Astrocyte (in vitro differentiated cells and primary cell): Measurements from ENCODE around the gene MTA1. TPM values are rescaled to one million over a fixed set of nuclear protein-coding genes. Genes with fewer than 3 reads are reported as not detected.

Source experiments
- DNase-seq: peaks from one replicate; pipeline ENCODE4 v3.0.0-alpha.2; 2010; ENCODE audit warnings: low read depth
- FAIRE-seq: peaks from 2 replicates; lab custom pipeline; 2011; peaks lifted over from hg19 to GRCh38; lab: Jason Lieb, UNC
- H2AFZ ChIP-seq: 2 replicates; pipeline ENCODE4 v1.6.0; 2012; ENCODE audit warnings: low read depth, low read length, inconsistent platforms
- H3K27ac ChIP-seq: 2 replicates; pipeline ENCODE4 v1.5.1; 2011; ENCODE audit warnings: low read depth, low read length, inconsistent platforms
- H3K27me3 ChIP-seq: 2 replicates; pipeline ENCODE4 v1.6.0; 2011; ENCODE audit warnings: low read length, inconsistent platforms; ENCODE audit not compliant: insufficient read depth
- H3K36me3 ChIP-seq: 2 replicates; pipeline ENCODE4 v1.5.1; 2011; ENCODE audit warnings: low read length, inconsistent platforms; ENCODE audit not compliant: insufficient read depth
- H3K4me1 ChIP-seq: 2 replicates; pipeline ENCODE4 v1.5.1; 2011; ENCODE audit warnings: low read length, inconsistent platforms; ENCODE audit not compliant: insufficient read depth
- H3K4me2 ChIP-seq: 2 replicates; pipeline ENCODE4 v1.6.0; 2012; ENCODE audit warnings: low read length, inconsistent platforms
- H3K4me3 ChIP-seq: 2 replicates; pipeline ENCODE4 v1.5.1; 2011; ENCODE audit warnings: low read depth, mild to moderate bottlenecking, low read length, inconsistent platforms; ENCODE audit not compliant: insufficient read depth
- H3K79me2 ChIP-seq: 2 replicates; pipeline ENCODE4 v1.6.0; 2012; ENCODE audit warnings: mild to moderate bottlenecking, low read length, inconsistent platforms; ENCODE audit not compliant: insufficient read depth
- H3K9ac ChIP-seq: 2 replicates; pipeline ENCODE4 v1.6.0; 2012; ENCODE audit warnings: mild to moderate bottlenecking, low read length, inconsistent platforms
- H3K9me3 ChIP-seq: 2 replicates; pipeline ENCODE4 v1.5.1; 2012; ENCODE audit warnings: low read depth, mild to moderate bottlenecking, low read length, inconsistent platforms; ENCODE audit not compliant: insufficient read depth
- H4K20me1 ChIP-seq: 2 replicates; pipeline ENCODE4 v1.6.0; 2012; ENCODE audit warnings: low read length, inconsistent platforms; ENCODE audit not compliant: insufficient read depth
- H3K27ac Mint-ChIP-seq: one replicate; pipeline ENCODE4 v1.8.0; 2021; ENCODE audit warnings: mild to moderate bottlenecking, mixed read lengths; ENCODE audit not compliant: unreplicated experiment
- H3K27me3 Mint-ChIP-seq: one replicate; pipeline ENCODE4 v1.8.0; 2021; ENCODE audit warnings: low read depth, mixed read lengths; ENCODE audit not compliant: unreplicated experiment
- H3K36me3 Mint-ChIP-seq: one replicate; pipeline ENCODE4 v1.8.0; 2021; ENCODE audit warnings: low read depth, mixed read lengths; ENCODE audit not compliant: unreplicated experiment
- H3K4me1 Mint-ChIP-seq: one replicate; pipeline ENCODE4 v1.8.0; 2021; ENCODE audit warnings: low read depth, mixed read lengths; ENCODE audit not compliant: unreplicated experiment
- H3K4me3 Mint-ChIP-seq: one replicate; pipeline ENCODE4 v1.8.0; 2021; ENCODE audit warnings: mild to moderate bottlenecking, moderate library complexity, mixed read lengths; ENCODE audit not compliant: unreplicated experiment
- H3K9me3 Mint-ChIP-seq: one replicate; pipeline ENCODE4 v1.8.0; 2021; ENCODE audit warnings: mild to moderate bottlenecking, mixed read lengths; ENCODE audit not compliant: unreplicated experiment
- CTCF ChIP-seq: IDR thresholded peaks from 2 replicates; pipeline ENCODE4 v1.5.1; 2011; ENCODE audit warnings: low read depth, mild to moderate bottlenecking, inconsistent platforms, low read length, moderate library complexity; ENCODE audit not compliant: insufficient read depth
- EZH2 ChIP-seq: IDR thresholded peaks from 2 replicates; pipeline ENCODE4 v1.6.1; 2012; ENCODE audit warnings: mild to moderate bottlenecking, low read length, inconsistent platforms; ENCODE audit not compliant: insufficient read depth
- total RNA-seq: library from RNA; stranded (reverse); gene quantifications from 2 replicates; pipeline ENCODE4 v1.2.1, GENCODE V29; 2021

MTA1 gene
- total RNA-seq, 1 donor from 2014 or later, result 111 TPM

- Histone ChIP-seq H3K79me2 (peaks cover 14% of the 10 kb centered on the region), H3K27ac (peak overlapping the region; percentile 99), H3K27me3 (no peaks in the 10 kb centered on the region), H2AFZ (peak overlapping the region; percentile 44), H3K4me3 (peak overlapping the region; percentile 45), H3K9ac (peak overlapping the region; percentile 97), H3K36me3 (no peaks in the 10 kb centered on the region), H4K20me1 (peaks cover 11% of the 10 kb centered on the region), H3K9me3 (no peaks in the 10 kb centered on the region), H3K4me2 (peak overlapping the region; percentile 90), H3K4me1 (peaks cover 33% of the 10 kb centered on the region)
- Mint-ChIP-seq H3K4me1 (peaks cover 16% of the 10 kb centered on the region), H3K36me3 (peaks cover 3% of the 10 kb centered on the region), H3K27me3 (peaks cover 6% of the 10 kb centered on the region), H3K27ac (peak overlapping the region; percentile 85), H3K4me3 (no peak overlapping the region), H3K9me3 (no peaks in the 10 kb centered on the region)
- FAIRE-seq (no peak), DNase-seq (peak; percentile 62)
- peak; percentile 88 for TF ChIP-seq CTCF
- no peak for TF ChIP-seq EZH2
Observed at GRCh38 chr14:105480807-105481801, 61.5 kb downstream of the MTA1 start.

- H3K4me1 Mint-ChIP-seq, result peaks cover 16% of the 10 kb centered on the region
- H3K4me2 ChIP-seq, result peak overlapping the region; percentile 90
Observed at GRCh38 chr14:105481886-105482457, 62.3 kb downstream of the MTA1 start.

More at GRCh38 chr14:105481886-105482457, 62.3 kb downstream of the MTA1 start:
- H3K9ac ChIP-seq, result peak overlapping the region; percentile 97
- H3K27ac Mint-ChIP-seq, result peak overlapping the region; percentile 99
- peaks cover 6% of the 10 kb centered on the region for H3K27me3 Mint-ChIP-seq
- peak overlapping the region; percentile 64 for H3K4me3 Mint-ChIP-seq
- H3K4me1 ChIP-seq, result peaks cover 26% of the 10 kb centered on the region
- FAIRE-seq (peak; percentile 86), DNase-seq (peak; percentile 88)
- H3K79me2 ChIP-seq, result peaks cover 5% of the 10 kb centered on the region
- no peaks in the 10 kb centered on the region for H3K36me3 ChIP-seq
- peaks cover 6% of the 10 kb centered on the region for H3K27me3 ChIP-seq
- H3K27ac ChIP-seq, result peak overlapping the region; percentile 99
- TF ChIP-seq EZH2 (no peak), CTCF (no peak)
- H3K36me3 Mint-ChIP-seq, result peaks cover 3% of the 10 kb centered on the region
- H3K4me3 ChIP-seq, result no peak overlapping the region
- H4K20me1 ChIP-seq, result peaks cover 5% of the 10 kb centered on the region
- no peak overlapping the region for H2AFZ ChIP-seq
- no peaks in the 10 kb centered on the region for H3K9me3 ChIP-seq
- H3K9me3 Mint-ChIP-seq, result no peaks in the 10 kb centered on the region
